AML-193 (cell line): ENCODE data around the gene TTC13.
"Not testable (repeated sequence)": the region's sequence is repeated elsewhere in the genome, so short reads cannot be mapped to it uniquely, and the experiment has no call there.

Experiments used
- DNase-seq, 2 experiments: peaks; one replicate each; lab custom pipeline; 2025; lab: John Stamatoyannopoulos, UW

Gene TTC13

DNA sequence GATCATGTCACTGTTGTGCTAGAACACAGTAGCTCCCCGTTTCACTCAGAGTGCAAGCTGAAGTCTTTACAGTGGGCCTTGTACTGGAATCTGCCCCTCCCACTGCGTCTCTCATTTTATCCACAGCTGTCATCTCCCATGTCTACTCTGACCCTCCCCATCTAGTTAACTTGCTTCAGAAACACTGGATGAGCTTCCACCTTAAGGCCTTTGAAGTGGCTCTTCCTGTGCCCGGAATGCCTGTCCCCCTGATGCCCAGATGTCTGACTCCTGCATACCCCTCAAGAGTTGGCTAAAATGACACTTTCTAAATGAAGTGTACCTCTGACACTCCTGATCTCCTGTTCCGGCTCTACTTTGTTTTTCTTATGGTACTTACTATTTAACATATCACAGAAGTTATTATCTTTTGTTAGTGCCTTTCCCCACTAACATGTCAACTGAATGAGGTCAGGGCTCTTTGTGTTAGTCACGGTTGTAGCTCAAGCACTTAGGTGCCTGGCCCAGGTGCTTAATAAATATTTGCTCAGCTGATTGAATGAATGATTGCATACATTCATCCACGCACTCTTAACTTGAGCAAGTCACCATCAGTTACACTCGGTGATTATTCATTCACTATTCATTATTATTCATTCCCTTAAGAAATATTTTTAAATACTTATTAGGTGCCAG lies 13.6 kb upstream of the TTC13 start:
- DNase-seq = no peak

DNA sequence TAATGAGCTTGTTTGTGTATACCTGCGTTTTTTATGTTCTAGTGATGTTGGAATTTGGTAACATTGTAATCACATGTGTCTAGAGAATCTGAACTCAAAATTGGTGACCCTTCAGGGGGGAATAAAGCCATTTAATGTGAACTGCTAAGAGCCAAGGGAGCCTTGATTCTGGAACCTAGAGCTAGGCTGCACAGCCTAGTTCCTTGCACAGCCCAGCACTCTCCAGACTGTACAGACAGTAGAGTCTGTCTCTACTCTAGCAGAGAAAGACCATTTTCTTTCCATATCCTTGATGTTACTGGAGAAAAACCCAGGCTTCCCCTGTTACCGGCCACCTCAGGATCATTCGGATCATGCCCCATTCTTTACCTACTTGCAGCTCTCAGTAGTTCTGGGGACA lies 8.8 kb upstream of the TTC13 start:
- no peak for DNase-seq

GRCh38 chr1:230986976-230987375 lies 8.3 kb upstream of the TTC13 start:
- DNase-seq = no peak

GRCh38 chr1:230985711-230986110 lies 7.0 kb upstream of the TTC13 start:
- DNase-seq = no peak

GRCh38 chr1:230984622-230985515 lies 6.2 kb upstream of the TTC13 start:
- DNase-seq = not testable (repeated sequence)

DNA sequence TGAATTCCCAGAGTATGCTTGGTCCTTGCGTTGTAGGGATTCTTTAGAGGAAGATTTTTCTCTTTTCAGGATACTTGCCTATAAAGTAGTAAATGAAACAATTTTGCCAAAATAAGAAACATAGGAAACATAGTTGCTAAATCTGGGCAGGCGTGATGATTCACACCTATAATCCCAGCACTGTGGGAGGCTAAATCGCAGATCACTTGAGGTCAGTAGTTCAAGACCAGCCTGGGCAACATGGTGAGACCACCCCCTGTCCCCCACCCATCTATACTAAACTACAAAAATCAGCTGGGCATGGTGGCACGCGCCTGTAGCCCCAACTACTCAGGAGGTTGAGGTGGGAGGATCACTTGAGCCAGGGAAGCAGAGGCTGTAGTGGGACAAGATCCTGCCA lies 5.2 kb upstream of the TTC13 start:
- no peak for DNase-seq

- no peak for DNase-seq
Measured at GRCh38 chr1:230982696-230983095, 4.0 kb upstream of the TTC13 start.

- DNase-seq = no peak
Measured at GRCh38 chr1:230979952-230980351, 1.3 kb upstream of the TTC13 start.

- no peak for DNase-seq
Measured at GRCh38 chr1:230979389-230979716, 692 bp upstream of the TTC13 start.

DNA sequence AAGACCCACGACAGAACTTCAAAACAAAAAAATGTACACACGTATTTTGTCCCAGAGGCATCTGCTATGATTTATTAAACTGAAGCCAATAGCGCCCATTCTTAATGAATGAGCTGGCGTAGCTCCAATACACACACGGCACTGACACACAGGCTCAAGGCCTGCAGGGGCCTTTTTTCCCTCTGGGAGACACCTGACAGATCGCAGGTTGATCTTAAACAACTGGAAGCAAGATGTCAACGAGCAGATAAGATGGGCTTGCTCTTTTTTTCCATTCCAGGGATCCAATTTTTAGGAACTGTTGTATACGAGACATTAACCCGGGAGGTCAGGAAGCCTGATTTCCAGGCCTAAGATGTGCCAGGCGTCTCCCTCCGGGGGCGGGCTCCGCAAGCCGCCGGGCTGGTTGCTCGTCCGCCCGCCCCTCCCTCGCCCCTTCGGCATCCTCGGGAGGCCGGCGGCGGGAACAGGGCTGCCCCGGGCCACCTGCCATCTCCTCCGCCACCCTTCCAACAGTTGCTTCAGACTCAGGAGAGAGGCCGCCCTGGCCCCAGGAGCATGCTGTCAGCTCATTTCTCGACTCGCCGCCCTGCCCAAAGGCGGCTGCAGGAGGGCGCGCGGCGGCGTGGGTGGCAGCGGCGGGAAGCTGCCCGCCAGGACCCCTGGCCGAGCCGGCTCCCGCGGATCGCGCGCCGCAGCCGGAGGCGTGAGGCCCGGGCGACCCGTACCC lies 735 bp downstream of the TTC13 start:
- DNase-seq = peak in 1 of 2 experiments; percentile 8

GRCh38 chr1:230976825-230977747 lies 1.6 kb downstream of the TTC13 start:
- DNase-seq = peak; percentile 31 to 49

DNA sequence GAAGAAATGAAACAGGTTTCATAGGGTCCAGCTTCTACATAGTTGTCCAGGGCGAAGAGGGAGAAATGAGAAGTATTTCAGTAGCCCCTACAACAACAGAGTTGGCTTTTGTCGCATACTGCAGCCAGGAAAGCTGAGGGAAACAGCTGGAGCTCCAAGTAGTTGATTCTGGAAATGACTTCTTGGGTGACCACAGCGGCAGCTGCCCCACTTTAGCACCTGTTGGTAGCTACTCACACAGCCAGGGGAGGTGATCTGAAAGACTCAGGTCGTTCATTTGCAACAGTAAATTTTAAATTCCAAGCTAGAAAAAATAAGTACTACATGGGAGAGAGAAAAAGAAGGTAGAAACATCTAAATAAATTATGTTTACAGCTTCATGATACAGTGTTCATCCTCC lies 2.3 kb downstream of the TTC13 start:
- DNase-seq = no peak

GRCh38 chr1:230975636-230976035 lies 3.0 kb downstream of the TTC13 start:
- no peak for DNase-seq

DNA sequence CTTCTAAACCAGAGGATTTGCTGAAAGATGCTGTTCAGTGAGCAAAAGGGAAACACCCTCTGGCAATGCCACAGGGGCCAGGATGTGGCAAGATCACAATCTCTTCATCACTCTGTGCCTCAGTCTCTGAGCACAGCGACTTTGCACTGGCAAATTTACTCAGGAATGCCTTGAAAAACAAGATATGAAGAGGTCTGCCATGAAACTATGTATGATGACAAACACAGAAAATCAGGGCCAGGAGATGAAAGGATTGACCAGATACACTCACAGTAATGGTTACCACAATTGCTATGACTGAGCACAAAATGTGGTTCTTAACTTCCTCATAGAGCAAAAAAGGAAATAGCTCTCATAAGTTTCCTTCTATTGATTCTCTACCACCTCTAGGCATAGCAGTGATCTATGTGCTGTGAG lies 5.8 kb downstream of the TTC13 start:
- peak; percentile 81 to 88 for DNase-seq

GRCh38 chr1:230971771-230972170 lies 6.9 kb downstream of the TTC13 start:
- DNase-seq = no peak

DNA sequence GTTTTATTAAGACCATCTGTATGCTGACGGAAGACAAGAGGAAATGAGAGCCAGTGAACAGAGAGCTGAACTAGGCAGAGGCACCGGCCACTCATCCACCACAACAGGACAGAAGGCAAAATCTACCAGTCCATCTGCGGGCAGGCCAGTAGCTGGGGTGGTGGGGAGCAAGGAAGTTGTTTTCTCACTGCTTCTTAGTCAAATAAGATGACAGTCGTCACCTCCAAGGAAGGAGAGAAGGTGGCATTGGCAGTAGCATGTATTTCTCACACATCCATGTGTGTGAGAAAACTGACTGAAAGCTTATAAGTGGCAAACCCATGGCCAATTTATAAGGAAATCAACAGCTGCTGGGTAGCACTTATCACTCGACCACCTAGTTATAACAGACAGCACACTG lies 8.2 kb downstream of the TTC13 start:
- no peak for DNase-seq

DNA sequence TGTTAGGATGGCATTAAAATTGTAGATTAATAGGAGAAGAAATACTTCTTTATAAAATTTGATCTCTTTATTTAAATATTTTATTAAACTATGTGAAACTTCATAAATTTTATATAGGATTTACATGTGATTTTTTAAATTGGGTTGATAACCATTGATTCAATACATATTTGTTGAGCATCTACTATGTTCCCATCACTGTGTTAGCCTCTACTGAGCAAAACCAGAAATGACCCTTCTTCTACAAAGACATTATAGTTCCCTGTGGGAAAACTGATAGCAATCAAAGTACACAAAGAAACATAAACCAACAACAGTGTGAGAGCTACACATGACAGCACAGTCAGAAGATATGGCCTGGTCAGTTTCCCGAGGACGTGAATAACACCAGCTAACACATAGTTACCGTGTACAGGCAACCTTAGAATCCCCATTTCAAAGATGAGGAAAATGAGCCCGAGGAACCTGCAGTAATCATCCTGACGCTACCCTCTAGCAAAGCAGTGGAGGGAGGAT lies 12.2 kb downstream of the TTC13 start:
- DNase-seq = no peak

- no peak for DNase-seq
Measured at GRCh38 chr1:230965535-230965934, 13.1 kb downstream of the TTC13 start.

DNA sequence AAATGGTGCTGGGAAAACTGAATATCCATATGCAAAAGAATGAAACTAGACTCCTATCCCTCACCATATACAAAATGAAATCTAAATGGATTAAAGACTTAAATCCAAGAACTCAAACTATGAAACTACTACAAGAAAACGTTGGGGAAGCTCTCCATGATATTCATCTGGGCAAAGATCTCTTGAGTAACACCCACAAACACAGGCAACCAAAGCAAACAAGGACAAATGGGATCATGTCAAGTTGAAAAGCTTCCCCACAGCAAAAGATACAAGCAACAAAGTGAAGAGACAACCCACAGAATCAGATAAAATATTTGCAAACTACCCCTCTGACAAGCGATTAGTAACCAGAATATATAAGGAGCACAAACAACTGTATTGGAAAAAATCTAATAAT lies 13.8 kb downstream of the TTC13 start:
- no peak for DNase-seq

GRCh38 chr1:230958370-230958769 lies 20.3 kb downstream of the TTC13 start:
- DNase-seq = no peak

DNA sequence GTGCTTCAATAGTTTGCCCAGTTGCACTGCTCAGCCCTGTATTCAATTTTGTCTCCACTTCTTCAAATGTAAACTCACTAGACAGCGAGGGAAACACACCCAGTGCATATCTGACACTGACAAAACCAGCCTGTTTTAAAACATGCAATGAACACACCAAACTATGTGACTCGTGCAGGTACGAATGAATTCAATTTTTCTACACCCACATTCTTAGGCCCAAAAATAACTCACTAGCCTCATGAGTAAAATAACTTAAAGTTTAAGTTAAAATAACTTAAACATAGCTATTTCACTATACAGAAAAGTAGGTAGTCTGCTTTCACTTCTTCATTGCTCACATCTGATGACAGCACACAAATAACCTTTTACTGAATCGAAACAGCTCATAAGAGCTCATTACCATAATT lies 21.1 kb downstream of the TTC13 start:
- no peak for DNase-seq

- no peak for DNase-seq
Measured at GRCh38 chr1:230950404-230950803, 28.3 kb downstream of the TTC13 start.
